ENCODE measurements around the gene ASIC3.
A peak's percentile ranks its signal among the peaks of the same experiment; 100 is the strongest.
"Not testable (repeated sequence)": the region's sequence is repeated elsewhere in the genome, so short reads cannot be mapped to it uniquely, and the experiment has no call there.

Gene ASIC3

DNA sequence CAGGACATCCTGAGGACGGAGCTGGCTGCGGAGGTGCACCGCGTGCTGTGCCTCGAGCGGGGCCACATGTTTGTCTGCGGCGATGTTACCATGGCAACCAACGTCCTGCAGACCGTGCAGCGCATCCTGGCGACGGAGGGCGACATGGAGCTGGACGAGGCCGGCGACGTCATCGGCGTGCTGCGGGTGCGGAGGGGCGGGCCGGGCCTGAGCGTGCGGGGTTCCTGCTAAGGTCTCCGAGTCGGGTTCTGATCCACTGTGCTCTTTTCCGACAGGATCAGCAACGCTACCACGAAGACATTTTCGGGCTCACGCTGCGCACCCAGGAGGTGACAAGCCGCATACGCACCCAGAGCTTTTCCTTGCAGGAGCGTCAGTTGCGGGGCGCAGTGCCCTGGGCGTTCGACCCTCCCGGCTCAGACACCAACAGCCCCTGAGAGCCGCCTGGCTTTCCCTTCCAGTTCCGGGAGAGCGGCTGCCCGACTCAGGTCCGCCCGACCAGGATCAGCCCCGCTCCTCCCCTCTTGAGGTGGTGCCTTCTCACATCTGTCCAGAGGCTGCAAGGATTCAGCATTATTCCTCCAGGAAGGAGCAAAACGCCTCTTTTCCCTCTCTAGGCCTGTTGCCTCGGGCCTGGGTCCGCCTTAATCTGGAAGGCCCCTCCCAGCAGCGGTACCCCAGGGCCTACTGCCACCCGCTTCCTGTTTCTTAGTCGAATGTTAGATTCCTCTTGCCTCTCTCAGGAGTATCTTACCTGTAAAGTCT, 34.4 kb upstream of the ASIC3 start:
- DNase-seq (ENCODE audit: low read depth, low spot score): peak; percentile 82

DNA sequence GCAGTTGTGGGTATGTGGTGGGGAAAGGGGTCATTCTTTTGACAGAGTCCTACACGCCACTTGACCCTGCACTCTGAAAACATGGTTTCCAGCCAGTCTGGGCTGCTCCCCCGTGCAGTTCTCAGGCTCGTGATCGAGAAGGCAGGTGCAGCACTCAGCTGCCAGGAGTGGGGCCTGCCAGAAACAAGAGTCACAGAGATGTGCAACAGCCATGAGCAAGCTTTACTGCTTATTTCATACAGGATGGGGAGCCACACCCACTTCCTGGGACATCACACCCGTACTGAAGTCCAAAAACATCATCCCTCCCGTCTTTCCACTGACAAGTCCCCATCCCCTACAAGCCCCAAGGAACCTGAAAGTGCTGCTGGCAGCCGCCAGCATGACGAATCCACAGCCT, 33.4 kb upstream of the ASIC3 start:
- no peak for DNase-seq (ENCODE audit: low read depth, low spot score)

DNA sequence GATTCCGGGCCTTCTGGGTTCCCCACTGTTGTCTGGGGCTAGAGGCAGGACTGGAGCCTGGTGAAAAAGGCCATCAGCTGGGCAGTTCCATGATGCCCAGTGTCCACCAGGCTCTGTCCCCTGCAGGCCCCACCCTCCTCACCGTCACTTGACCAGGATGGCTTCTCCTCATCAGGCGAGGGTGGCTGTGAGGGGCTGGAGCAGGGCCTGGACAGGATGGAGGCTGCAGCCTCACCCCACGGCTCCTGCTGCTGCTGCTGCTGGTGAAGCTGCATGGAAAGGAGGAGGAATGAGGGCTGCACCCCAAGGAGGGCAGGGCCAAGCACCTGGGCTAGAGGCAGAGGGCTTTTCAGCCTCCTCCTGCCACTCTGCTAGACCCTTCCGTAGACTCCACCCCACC, 32.4 kb upstream of the ASIC3 start:
- no peak for DNase-seq (ENCODE audit: low read depth, low spot score)

DNA sequence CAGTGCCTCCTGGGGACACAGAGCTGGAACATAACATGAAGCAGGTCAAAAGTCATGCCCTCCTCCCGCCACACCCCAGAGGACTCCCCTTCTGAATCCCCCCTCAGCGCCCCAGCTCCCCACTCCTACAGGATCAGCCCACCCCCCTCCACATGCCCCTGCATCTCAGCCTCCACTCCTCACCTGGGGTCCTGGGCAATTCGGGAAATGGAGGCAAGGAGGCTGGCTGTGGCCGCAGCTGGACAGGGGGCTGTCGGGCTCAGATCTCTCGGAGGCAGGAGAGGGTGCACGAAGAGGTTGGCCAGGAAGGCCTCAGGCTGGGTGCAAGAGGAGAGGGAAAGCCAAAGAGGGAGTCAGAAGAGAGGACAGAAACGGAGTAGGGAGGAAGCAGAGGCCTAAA, 31.8 kb upstream of the ASIC3 start:
- DNase-seq (ENCODE audit: low read depth, low spot score): no peak

DNA sequence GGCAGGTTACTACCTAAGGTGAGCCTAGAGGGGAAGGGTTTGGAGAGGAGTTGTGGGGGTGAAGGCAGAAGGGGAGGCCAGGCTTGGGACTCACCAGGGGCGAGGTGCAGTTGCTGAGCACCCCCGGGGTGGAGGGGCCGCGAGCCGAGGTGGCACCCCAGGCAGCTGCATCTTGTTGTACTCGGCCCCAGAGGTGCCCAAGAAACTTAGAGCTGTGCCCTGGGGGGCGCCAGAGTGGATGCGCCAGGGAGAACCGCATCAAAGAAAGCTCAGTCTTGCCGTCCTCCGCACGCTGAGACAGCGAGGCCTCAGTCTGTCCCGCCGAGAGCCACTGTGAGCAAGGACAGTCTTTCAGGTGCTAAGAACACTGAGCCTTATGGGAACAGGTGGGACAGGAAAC, 31.4 kb upstream of the ASIC3 start:
- no peak for DNase-seq (ENCODE audit: low read depth, low spot score)

DNA sequence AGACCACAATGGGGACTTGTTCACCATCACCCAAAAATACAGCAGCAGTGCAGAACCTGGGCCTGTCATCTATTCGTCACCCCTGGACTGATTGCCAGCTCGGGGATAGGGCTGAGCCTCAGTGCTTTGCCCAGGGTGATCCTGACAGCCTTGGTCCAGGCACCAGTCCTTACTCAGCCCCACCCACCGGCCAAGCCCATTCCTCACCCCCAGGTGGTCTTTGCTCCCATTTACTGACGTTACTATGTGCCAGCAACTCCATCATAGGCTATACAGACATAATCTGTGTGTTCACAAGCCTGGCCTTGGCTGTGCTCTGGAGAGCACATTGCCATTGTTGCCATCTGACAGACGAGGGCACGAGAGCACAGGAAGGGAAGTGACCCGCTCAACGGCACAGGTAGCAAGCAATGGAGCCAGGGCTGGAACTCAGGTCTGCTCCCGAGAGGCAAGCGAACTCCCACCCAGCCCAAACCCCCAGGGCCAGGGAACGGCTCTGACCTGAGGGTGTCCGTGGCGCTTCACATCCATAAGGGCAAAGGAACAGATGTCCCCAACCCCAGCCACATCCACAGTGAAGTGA, 30.9 kb upstream of the ASIC3 start:
- DNase-seq (ENCODE audit: low read depth, low spot score): no peak

DNA sequence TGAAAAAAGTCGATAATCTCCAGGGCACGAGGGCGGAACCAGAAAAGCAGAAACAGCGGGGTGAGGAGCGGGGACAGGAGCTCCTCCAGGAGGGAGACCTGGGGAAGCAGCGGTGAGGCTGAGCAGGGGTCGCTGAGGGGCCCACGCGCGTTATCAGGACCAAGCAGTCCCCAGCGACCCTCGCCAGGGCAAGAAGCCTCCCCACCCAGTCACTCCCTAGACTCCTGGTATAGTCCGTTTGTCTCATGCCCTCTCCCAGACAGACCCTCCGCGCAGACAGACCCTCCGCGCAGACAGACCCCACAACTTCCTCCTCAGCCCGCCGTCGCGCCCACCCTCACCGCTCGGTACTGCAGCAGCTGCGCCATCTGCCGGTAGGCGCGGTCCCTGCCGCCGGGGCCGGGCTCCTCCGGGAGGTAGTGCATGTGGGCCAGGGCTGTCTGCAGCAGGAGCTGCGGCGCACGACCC, 30.3 kb upstream of the ASIC3 start:
- peak; percentile 76 for DNase-seq (ENCODE audit: low read depth, low spot score)

DNA sequence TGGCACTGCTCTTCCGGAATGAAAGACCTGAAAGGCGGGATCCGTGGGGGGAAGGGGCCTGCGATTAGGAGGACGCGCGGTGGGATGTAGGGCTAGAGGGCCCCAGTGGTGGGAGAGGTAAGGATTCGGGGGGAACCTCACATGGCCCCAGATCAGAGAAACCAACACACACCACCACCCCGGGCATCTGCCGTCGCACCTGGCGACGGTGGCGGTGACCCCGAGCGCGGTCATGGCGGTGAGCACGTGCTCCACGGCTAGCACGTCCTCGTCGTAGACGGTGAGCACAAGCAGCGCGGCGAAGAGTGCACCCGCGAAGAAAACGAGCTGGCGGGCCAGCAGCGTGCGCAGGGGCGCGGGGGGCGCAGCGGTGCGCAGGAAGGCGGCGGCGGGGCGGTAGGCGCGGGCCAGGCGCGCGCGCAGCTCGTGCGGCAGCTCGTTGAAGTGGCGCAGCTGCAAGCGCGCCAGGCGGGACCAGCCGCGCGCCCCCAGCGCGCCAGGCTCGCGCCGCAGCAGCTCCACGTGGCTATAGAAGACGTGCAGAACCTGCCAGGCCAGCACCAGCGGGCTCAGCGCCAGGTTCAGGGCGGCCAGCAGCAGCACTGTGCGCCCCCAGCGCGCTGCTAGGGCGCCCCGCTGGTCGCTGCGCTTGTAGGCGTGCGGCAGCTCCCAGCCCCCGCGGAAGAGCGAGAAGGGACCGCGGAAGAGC, 29.8 kb upstream of the ASIC3 start:
- peak; percentile 60 for DNase-seq (ENCODE audit: low read depth, low spot score)

DNA sequence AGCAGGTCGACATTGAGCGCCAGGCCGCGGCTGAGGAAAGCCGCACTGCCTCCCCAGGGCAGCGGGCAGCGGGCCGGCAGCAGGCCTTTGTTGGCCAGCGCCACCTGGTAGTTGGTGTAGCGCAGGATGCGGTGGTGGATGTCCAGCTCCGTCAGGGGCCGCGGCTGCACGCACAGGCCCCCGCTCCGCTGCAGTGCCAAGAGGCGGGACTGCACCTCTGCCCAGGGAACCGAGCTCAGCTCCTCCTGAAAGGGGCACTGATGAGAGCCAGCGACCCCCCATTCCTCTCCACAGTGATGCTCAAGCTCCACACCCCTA, 29.2 kb upstream of the ASIC3 start:
- no peak for DNase-seq (ENCODE audit: low read depth, low spot score)

DNA sequence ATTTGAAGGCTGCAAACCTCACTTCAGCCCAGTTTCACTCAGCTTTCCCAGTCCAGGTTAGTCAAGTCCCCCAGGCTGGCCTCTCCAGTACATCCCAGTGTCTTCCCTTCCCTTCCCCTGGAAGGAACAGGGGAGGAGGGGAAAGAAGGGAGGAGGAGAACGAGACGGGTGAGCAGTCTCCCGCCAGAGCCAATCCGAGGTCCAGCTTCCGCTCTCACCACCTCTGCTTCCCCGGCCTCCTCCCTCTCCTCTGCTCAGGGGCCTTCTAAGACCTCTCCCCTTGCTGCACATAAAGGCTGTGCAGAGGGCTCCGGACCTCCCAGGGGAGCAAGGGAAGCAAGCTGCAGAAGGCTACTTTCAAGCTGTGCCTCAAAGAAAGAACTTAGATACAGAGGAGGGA, 28.1 kb upstream of the ASIC3 start:
- no peak for DNase-seq (ENCODE audit: low read depth, low spot score)

DNA sequence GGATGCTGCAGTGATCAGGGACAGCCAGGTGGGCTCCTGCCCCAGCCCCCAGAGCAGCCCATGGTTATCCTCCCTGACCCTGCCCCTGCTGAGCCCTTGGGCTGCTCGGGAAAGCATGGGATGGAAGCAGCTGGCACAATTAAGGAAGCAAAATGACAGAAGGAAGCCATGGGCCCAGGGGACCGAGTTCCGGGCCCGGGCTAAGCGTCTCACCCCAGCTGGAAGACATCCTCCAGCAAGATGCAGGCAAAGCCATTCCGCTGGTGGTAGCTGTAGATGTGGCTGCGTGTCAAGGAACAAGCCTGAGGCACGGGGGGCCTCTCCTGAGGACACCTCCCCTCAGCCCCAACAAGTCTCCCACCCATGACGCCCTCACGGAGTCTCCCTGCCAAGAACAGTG, 25.1 kb upstream of the ASIC3 start:
- no peak for DNase-seq (ENCODE audit: low read depth, low spot score)

DNA sequence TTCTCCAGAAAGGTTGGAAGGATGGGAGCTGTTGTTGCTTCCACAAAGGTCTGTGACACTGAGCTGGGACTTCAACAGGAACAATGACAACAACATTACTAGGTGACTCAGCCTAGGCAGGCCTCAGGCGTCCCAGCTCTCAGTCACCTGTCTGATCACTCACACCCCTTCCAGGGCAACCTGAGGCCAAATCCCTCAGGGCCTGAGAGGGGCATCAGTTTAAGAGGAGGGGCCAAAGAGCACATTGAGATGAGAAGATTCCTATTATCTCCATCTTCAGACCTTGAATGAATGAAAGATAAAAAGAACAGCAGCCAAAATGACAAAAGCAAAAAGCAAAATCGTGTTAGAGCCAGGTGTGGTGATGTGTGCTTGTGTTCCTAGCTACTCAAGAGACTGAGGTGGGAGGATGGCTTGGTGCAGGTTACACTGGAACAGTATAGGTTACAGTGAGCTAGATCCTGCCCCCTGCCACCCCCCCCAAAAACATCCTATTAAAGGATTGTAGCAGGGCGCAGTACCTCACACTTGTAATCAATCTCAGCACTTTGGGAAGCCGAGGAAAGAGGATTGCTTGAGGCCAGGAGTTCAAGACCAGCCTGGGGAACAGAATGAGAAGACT, 23.8 kb upstream of the ASIC3 start, which contains the start of gene ATG9B:
Gene ATG9B (minus strand): TSS at position 60 of the 622 bp plus-strand sequence. CDS start 71 bp downstream, outside the sequence.
- DNase-seq (ENCODE audit: low read depth, low spot score): no peak

DNA sequence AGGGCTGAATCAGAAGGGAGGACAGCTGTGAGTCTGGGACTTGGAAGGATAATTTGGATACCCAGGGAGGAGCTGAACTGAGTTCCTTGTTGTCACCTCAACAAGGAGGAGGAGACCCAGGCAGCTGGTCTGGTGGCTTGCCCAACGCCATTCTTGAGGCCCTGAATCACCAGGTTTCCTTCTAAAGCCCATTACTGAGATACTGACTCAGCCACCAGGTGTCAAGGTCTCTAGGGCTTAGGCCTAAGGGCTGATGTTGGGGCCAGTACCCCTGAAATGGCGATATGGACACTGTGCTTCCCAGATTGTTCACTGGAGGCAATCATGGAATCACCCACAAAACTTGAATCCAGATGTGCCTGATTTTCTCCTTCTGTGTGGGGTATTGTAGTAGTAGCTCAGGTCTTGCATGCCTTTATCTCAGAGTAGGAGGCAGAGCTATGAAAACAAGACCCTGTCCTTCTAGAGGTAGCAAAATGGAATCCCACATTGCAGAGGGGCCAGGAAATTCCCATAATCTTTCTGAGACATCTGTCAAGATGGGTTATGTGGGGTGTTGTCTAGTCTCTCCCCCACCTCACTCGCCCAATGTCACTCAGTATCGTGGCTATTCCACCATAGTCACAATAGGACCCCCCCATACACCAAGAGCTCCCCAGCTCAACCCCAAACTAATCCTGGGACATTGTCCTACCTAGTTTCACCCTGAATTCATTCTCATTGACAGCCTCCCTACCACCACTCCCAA, 22.2 kb upstream of the ASIC3 start:
- no peak for DNase-seq (ENCODE audit: low read depth, low spot score)

DNA sequence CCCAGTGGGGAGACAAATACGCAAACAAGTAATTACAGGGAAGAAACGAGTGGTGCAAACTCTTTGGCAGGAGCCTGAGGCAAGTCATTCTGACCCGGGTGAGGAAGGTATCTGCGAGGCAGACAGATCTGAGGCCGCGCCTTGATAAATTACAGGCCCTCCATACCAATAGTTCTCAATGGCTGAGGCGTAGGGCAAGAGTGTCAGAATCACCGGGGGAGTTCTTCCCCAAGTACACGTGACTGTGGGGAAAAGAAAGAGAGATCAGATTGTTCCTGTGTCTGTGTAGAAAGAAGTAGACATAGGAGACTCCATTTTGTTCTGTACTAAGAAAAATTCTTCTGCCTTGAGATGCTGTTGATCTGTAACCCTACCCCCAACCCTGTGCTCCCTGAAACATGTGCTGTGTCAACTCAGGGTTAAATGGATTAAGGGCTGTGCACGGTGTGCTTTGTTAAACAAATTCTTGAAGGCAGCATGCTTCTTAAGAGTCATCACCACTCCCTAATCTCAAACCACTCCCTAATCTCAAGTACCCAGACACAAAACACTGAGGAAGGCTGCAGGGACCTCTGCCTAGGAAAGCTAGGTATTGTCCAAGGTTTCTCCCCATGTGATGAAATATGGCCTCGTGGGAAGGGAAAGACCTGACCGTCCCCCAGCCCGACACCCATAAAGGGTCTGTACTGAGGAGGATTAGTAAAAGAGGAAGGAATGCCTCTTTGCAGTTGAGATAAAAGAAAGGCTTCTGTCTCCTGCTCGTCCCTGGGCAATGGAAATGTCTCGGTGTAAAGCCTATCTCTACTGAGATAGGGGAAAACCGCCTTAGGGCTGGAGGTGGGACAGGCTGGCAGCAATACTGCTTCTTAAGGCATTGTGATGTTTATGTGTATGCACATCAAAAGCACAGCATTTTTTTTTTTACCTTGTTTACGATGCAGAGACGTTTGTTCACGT, 21.3 kb upstream of the ASIC3 start:
- not testable (repeated sequence) for DNase-seq (ENCODE audit: low read depth, low spot score)

DNA sequence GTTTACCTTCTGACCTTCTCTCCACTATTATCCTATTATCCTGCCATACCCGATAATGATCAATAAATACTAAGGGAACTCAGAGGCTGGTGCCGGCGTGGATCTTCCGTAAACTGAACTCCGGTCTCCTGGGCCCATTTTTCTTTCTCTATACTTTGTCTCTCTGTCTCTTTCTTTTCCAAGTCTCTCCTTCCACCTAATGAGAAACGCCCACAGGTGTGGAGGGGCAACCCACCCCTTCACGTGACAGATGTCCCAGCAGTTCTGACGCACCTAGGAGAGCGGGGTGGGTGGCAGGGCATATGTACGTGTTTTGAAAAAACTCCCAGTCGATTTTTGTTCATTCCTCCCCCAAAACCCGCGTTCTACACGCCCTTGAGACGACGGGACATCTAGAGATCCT, 20.6 kb upstream of the ASIC3 start:
- not testable (repeated sequence) for DNase-seq (ENCODE audit: low read depth, low spot score)

DNA sequence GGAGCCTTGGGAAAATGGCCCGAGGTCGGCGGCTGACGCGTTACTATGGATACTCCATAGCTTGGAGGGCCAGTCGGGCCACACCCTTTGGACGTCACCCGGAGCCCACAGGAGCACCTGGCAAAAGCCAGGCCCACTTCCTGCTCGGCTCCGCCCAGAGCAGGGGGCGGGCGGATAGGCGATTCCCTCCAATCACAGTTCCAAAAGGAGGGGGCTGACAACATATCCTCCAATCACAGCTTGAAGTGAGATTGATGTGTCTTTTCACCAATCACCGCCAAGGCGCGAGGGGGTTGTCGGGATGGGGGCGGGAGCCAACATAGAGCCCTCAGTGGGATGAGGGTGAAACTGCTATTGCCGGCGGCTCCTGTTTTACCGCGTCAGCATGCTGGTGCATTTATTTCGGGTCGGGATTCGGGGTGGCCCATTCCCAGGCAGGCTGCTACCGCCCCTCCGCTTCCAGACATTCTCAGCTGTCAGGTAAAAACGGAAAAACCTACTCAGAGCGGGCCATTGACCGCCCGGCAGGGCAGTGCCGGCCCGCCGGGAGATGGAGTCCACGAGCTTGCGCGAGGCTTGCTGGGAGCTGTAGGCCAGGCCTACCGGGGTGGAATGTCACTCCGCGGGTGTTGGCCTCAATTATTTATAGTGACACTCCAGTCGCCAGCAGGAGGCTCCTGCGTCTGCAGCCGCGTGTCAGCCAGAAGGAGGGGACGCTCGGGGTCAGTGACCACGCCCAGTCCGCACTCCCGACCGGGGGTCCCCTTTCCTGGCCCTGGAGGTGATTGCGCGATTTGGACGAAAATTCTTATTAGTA, 20.0 kb upstream of the ASIC3 start, which contains the start of gene ABCB8:
Gene ABCB8 (plus strand): TSS at position 320 of the 817 bp plus-strand sequence. CDS start 66 bp downstream, at position 386.
- peak; percentile 100 for DNase-seq (ENCODE audit: low read depth, low spot score)

DNA sequence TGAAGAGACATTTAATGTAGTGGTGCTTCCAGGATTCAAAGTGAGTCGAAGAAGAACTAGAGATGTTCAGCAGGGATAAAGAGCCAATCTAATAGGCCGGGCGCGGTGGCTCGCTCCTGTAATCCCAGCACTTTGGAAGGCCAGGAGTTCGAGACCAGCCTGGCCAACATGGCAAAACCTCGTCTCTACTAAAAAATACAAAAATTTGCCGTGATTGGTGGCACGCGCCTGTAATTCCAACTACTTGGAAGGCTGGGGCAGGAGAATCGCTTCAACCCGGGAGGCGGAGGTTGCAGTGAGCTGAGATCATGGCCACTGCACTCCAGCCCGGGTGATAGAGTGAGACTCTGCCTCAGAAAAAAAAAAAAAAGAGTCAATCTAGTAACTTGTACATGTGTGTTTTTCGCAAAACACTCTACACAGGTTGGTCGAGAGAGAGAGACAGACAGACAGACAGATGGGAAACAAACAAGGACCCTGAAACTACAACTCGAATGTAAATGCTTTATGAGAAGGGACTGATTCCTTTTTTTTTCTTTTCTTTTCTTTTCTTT, 19.3 kb upstream of the ASIC3 start:
- no peak for DNase-seq (ENCODE audit: low read depth, low spot score)

DNA sequence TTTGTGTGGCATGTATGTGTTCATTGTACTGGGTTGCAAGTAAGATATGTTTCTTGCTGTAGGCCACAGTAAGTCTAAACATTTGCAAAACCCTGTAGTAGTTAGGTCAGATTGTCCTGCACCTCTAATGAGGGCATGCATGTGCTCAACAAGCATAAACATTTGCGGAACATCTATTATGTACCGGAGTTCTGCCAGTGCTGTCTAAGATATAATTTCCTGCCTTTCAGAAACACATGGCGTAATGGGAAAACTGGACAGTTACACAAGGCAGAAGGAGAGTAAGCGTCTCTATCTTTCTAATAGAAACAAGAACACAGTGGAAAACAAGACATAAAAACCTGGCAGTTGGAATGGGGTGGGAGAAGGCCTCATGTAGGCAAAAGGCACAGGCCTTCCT, 17.3 kb upstream of the ASIC3 start:
- no peak for DNase-seq (ENCODE audit: low read depth, low spot score)
